ENCODE results near the gene SIK3.

Gene SIK3

DNA sequence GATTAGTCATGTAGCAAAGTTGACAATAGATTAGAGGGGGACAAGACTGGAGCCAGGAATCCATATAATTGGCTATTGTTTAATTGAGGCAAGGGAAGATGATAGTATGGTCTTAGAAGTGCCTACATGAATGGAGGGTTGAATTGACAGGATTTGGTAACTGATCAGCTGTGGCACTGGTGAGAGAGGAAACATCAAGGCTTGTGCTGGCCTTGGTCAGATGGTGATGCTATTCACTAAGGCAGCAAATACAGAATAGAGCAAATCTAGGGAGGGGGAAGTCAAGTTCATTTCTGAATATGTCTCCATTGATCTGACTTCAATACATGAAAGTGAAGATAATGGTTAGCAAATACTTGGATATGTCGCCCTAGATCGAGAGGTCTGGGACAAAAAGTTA, 206.5 kb downstream of the SIK3 start:
- no peak overlapping the region for H3K4me3 ChIP-seq (ENCODE audit: low read depth, low read length)
- H3K4me1 ChIP-seq (ENCODE audit: control insufficient read depth, insufficient read depth, low read length): no peaks in the 10 kb centered on the region
- H3K9ac ChIP-seq (ENCODE audit: low read length): no peak overlapping the region
- no peaks in the 10 kb centered on the region for H3K9me3 ChIP-seq (ENCODE audit: control insufficient read depth, insufficient read depth, low read depth, low read length)
- no peaks in the 10 kb centered on the region for H3K27me3 ChIP-seq (ENCODE audit: control insufficient read depth, insufficient read depth, low read length)
- H3K27ac ChIP-seq (ENCODE audit: low read depth, low read length): no peak overlapping the region
- peaks cover 28% of the 10 kb centered on the region for H3K36me3 ChIP-seq (ENCODE audit: control insufficient read depth, insufficient read depth, low read length)

DNA sequence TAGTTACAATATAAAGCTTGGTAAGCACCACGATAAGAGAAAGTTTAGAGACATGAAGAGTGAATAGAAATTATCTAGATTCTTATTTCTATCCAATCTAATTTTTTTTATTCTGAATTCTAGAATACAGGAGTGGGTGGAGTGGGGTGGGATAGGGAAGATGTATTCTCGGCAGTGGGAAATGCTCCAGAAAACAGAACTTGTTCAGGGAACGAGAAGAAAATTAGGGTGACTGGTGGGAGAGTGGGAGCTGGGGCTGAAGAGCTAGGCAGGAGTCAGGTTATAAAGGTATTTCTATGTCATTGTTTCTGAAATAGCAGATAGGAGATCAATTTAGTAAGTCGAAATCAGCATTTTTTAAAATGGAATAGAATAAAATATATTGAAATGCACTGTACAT, 207.6 kb downstream of the SIK3 start:
- Histone ChIP-seq H3K36me3 (ENCODE audit: control insufficient read depth, insufficient read depth, low read length) (peaks cover 21% of the 10 kb centered on the region), H3K27me3 (ENCODE audit: control insufficient read depth, insufficient read depth, low read length) (no peaks in the 10 kb centered on the region), H3K9ac (ENCODE audit: low read length) (no peak overlapping the region), H3K4me1 (ENCODE audit: control insufficient read depth, insufficient read depth, low read length) (no peaks in the 10 kb centered on the region), H3K27ac (ENCODE audit: low read depth, low read length) (no peak overlapping the region), H3K4me3 (ENCODE audit: low read depth, low read length) (no peak overlapping the region), H3K9me3 (ENCODE audit: control insufficient read depth, insufficient read depth, low read depth, low read length) (no peaks in the 10 kb centered on the region)

- Histone ChIP-seq H3K27ac (ENCODE audit: low read depth, low read length) (no peak overlapping the region), H3K4me1 (ENCODE audit: control insufficient read depth, insufficient read depth, low read length) (no peaks in the 10 kb centered on the region), H3K27me3 (ENCODE audit: control insufficient read depth, insufficient read depth, low read length) (no peaks in the 10 kb centered on the region), H3K9me3 (ENCODE audit: control insufficient read depth, insufficient read depth, low read depth, low read length) (no peaks in the 10 kb centered on the region), H3K4me3 (ENCODE audit: low read depth, low read length) (no peak overlapping the region), H3K9ac (ENCODE audit: low read length) (no peak overlapping the region), H3K36me3 (ENCODE audit: control insufficient read depth, insufficient read depth, low read length) (peaks cover 21% of the 10 kb centered on the region)
These were observed 208.0 kb downstream of the SIK3 start for GRCh38 chr11:116890193-116890592.

DNA sequence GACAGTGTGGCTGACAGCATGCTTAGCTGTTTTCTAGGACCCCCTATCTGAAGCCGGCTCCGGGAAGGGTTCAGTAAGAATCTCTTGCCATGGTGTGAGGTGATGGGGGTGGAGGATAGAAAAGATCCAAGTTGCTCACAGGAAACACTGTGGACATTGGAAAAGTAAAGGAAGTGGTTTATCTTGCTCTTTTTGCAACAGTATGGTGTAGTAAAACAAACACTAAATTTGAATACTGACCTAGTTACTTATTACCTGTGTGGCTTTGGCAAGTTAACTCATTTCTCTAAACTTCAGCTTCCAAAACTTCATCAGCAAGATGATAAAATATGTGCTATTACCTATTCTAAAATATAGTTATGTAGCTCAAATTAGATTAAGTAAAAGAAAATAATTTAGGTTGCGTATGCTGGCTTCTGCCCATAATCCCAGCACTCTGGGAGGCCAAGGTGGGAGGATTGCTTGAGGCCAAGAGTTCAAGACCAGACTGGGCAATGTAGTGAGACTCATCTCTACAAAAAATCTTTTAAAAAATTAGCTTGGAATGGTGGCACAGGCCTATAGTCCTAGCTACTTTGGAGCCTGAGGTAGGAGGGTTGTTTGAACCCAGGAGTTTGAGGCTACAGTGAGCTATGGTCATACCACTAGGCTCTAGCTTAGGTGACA, 209.2 kb downstream of the SIK3 start:
- Histone ChIP-seq H3K9me3 (ENCODE audit: control insufficient read depth, insufficient read depth, low read depth, low read length) (no peaks in the 10 kb centered on the region), H3K27ac (ENCODE audit: low read depth, low read length) (no peak overlapping the region), H3K4me3 (ENCODE audit: low read depth, low read length) (no peak overlapping the region), H3K4me1 (ENCODE audit: control insufficient read depth, insufficient read depth, low read length) (no peaks in the 10 kb centered on the region), H3K9ac (ENCODE audit: low read length) (no peak overlapping the region), H3K27me3 (ENCODE audit: control insufficient read depth, insufficient read depth, low read length) (no peaks in the 10 kb centered on the region), H3K36me3 (ENCODE audit: control insufficient read depth, insufficient read depth, low read length) (peaks cover 15% of the 10 kb centered on the region)

DNA sequence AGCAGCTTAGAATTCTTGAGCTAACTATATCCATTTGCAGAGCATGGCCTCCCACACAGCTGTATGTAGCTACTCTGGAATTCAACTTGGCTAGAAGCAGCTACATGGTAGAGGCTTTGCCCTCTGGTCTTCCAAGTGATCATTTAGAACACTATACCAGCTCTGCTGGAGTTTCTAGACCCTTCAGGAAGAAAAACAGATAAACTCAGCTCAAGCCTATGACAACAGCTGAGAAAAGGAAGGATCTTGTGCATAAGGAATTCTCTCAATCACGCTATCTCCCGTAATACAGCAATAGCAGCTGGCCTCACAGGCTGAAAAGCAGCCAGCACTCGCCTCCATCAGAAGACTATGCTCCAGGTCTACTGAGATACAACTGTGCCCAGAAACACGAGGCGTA, 210.2 kb downstream of the SIK3 start:
- no peaks in the 10 kb centered on the region for H3K4me1 ChIP-seq (ENCODE audit: control insufficient read depth, insufficient read depth, low read length)
- H3K36me3 ChIP-seq (ENCODE audit: control insufficient read depth, insufficient read depth, low read length): peaks cover 5% of the 10 kb centered on the region
- H3K27ac ChIP-seq (ENCODE audit: low read depth, low read length): no peak overlapping the region
- no peaks in the 10 kb centered on the region for H3K27me3 ChIP-seq (ENCODE audit: control insufficient read depth, insufficient read depth, low read length)
- no peak overlapping the region for H3K4me3 ChIP-seq (ENCODE audit: low read depth, low read length)
- no peak overlapping the region for H3K9ac ChIP-seq (ENCODE audit: low read length)
- no peaks in the 10 kb centered on the region for H3K9me3 ChIP-seq (ENCODE audit: control insufficient read depth, insufficient read depth, low read depth, low read length)

GRCh38 chr11:116885951-116886655, 212.1 kb downstream of the SIK3 start:
- no peaks in the 10 kb centered on the region for H3K9me3 ChIP-seq (ENCODE audit: control insufficient read depth, insufficient read depth, low read depth, low read length)
- no peaks in the 10 kb centered on the region for H3K36me3 ChIP-seq (ENCODE audit: control insufficient read depth, insufficient read depth, low read length)
- no peak overlapping the region for H3K27ac ChIP-seq (ENCODE audit: low read depth, low read length)
- no peak overlapping the region for H3K4me3 ChIP-seq (ENCODE audit: low read depth, low read length)
- H3K4me1 ChIP-seq (ENCODE audit: control insufficient read depth, insufficient read depth, low read length): no peaks in the 10 kb centered on the region
- H3K9ac ChIP-seq (ENCODE audit: low read length): no peak overlapping the region
- H3K27me3 ChIP-seq (ENCODE audit: control insufficient read depth, insufficient read depth, low read length): no peaks in the 10 kb centered on the region

DNA sequence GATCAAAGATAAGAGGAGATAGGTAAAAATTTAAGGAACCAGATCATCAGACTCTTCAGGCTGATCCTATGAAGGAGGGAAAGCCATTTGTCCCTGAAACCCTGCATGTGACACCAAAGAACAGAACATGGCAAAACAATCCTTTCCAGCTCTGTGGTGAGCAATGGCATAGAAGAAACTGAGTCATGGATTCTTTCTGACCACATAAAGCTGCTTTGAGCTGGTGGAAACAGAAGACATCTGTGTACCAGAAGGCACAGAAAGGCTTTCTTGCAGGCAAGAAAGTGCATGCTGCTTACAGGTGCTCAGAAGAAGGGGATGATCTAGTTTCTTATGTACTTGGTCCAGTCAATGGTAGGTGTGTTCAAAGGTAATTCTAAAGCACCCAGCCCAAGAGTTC, 215.8 kb downstream of the SIK3 start:
- Histone ChIP-seq H3K4me3 (ENCODE audit: low read depth, low read length) (no peak overlapping the region), H3K27me3 (ENCODE audit: control insufficient read depth, insufficient read depth, low read length) (no peaks in the 10 kb centered on the region), H3K36me3 (ENCODE audit: control insufficient read depth, insufficient read depth, low read length) (no peaks in the 10 kb centered on the region), H3K27ac (ENCODE audit: low read depth, low read length) (no peak overlapping the region), H3K4me1 (ENCODE audit: control insufficient read depth, insufficient read depth, low read length) (no peaks in the 10 kb centered on the region), H3K9me3 (ENCODE audit: control insufficient read depth, insufficient read depth, low read depth, low read length) (no peaks in the 10 kb centered on the region), H3K9ac (ENCODE audit: low read length) (no peak overlapping the region)

GRCh38 chr11:116881143-116881542, 217.1 kb downstream of the SIK3 start:
- Histone ChIP-seq H3K9me3 (ENCODE audit: control insufficient read depth, insufficient read depth, low read depth, low read length) (no peaks in the 10 kb centered on the region), H3K4me3 (ENCODE audit: low read depth, low read length) (no peak overlapping the region), H3K9ac (ENCODE audit: low read length) (no peak overlapping the region), H3K27me3 (ENCODE audit: control insufficient read depth, insufficient read depth, low read length) (no peaks in the 10 kb centered on the region), H3K36me3 (ENCODE audit: control insufficient read depth, insufficient read depth, low read length) (0 out of 2 replicates have a peak, but pooled peaks cover under 1% of the 10 kb centered on the region), H3K4me1 (ENCODE audit: control insufficient read depth, insufficient read depth, low read length) (no peaks in the 10 kb centered on the region), H3K27ac (ENCODE audit: low read depth, low read length) (no peak overlapping the region)

DNA sequence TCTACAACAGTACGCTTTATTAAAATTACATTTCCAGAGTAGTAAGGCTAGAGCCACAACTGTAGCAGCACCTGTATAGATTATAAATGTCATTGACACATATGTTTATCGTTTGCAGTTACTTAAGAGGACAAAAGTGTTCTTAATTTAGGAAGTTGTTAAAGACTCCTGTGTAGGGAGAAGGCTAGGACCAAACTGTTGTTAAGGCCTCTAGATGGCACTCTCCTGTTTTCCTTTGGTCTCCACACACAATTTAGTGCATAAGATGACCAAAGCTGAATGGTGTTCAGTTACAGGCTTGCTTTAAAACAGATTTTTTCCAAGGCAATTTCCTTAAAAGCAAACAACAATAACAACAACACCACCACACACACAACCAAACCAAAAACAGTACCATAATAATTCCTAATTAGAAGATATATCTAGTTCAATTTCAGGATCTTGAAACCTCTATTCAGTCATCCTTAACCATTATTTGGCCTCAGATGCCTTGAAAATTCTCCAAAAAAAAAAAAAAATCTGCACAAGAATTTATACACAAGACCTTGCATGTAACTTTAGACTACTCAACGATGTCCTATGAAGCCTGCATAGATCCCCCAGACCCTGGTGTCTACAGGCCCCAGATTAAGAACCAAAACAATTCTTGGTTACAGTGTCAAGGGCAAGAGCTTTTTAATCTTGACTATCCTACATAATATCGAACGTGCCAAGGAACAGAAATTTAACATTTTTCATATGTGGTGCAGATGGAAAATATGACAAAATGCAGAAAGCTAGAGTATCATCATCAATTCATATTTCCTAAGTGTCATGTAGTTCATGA, 218.2 kb downstream of the SIK3 start:
- H3K9ac ChIP-seq (ENCODE audit: low read length): no peak overlapping the region
- H3K4me1 ChIP-seq (ENCODE audit: control insufficient read depth, insufficient read depth, low read length): no peaks in the 10 kb centered on the region
- no peaks in the 10 kb centered on the region for H3K9me3 ChIP-seq (ENCODE audit: control insufficient read depth, insufficient read depth, low read depth, low read length)
- H3K27me3 ChIP-seq (ENCODE audit: control insufficient read depth, insufficient read depth, low read length): no peaks in the 10 kb centered on the region
- no peak overlapping the region for H3K4me3 ChIP-seq (ENCODE audit: low read depth, low read length)
- H3K27ac ChIP-seq (ENCODE audit: low read depth, low read length): no peak overlapping the region
- H3K36me3 ChIP-seq (ENCODE audit: control insufficient read depth, insufficient read depth, low read length): peaks cover 10% of the 10 kb centered on the region

GRCh38 chr11:116876656-116877055, 221.6 kb downstream of the SIK3 start:
- peaks cover 39% of the 10 kb centered on the region for H3K36me3 ChIP-seq (ENCODE audit: control insufficient read depth, insufficient read depth, low read length)
- no peaks in the 10 kb centered on the region for H3K27me3 ChIP-seq (ENCODE audit: control insufficient read depth, insufficient read depth, low read length)
- H3K4me1 ChIP-seq (ENCODE audit: control insufficient read depth, insufficient read depth, low read length): no peaks in the 10 kb centered on the region
- H3K9ac ChIP-seq (ENCODE audit: low read length): no peak overlapping the region
- no peaks in the 10 kb centered on the region for H3K9me3 ChIP-seq (ENCODE audit: control insufficient read depth, insufficient read depth, low read depth, low read length)
- no peak overlapping the region for H3K4me3 ChIP-seq (ENCODE audit: low read depth, low read length)
- H3K27ac ChIP-seq (ENCODE audit: low read depth, low read length): no peak overlapping the region

GRCh38 chr11:116875194-116875593, 223.0 kb downstream of the SIK3 start:
- no peaks in the 10 kb centered on the region for H3K27me3 ChIP-seq (ENCODE audit: control insufficient read depth, insufficient read depth, low read length)
- no peak overlapping the region for H3K9ac ChIP-seq (ENCODE audit: low read length)
- peaks cover 53% of the 10 kb centered on the region for H3K36me3 ChIP-seq (ENCODE audit: control insufficient read depth, insufficient read depth, low read length)
- H3K4me3 ChIP-seq (ENCODE audit: low read depth, low read length): no peak overlapping the region
- no peak overlapping the region for H3K27ac ChIP-seq (ENCODE audit: low read depth, low read length)
- H3K9me3 ChIP-seq (ENCODE audit: control insufficient read depth, insufficient read depth, low read depth, low read length): no peaks in the 10 kb centered on the region
- no peaks in the 10 kb centered on the region for H3K4me1 ChIP-seq (ENCODE audit: control insufficient read depth, insufficient read depth, low read length)
